HG03571 (cell line): ENCODE results near the gene FUT8.

Experiments used
- ATAC-seq: cut with Tn5 transposase; IDR thresholded peaks from one replicate; pipeline ENCODE4 v1.9.1; 2021; ENCODE audit not compliant: unreplicated experiment

The FUT8 gene

DNA sequence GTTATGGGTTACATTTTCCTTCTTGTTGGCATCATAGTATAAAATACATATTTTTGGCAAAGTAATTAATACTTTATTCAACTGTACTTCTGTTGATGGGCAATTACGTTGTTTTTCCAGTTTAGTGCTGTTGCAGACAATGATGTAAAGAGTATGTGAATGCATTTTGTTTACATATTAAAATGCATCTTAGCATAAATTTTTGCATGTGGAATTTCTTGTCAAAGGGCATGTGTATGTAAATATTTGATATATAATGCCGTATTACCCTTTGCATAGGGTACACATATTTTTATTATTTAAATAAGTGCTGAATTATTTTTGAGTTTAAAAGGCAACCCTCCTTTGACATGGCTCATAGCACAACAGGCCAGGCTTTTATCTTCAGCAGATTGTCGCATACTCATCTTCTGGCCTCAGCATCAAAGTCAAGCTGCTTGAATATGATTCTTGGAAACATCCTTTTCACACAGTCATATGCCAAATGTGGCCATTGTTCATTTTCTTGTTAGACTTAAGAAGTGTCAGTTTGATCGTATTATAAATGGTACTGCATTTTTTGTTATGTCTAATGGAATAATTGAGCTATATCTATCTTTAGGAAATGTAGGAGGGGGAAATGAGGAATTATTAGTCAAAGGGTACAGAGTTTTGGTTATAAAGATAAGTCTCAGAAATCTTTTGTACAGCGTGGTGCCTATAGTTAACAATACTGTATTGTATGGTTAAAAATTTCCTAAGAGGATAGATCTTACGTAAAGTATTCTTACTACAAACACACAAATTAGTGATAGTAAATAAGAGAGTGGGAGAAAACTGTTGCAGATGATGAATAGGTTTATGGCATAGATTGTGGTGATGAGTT is 138.5 kb downstream of the FUT8 start:
- no peak for ATAC-seq

DNA sequence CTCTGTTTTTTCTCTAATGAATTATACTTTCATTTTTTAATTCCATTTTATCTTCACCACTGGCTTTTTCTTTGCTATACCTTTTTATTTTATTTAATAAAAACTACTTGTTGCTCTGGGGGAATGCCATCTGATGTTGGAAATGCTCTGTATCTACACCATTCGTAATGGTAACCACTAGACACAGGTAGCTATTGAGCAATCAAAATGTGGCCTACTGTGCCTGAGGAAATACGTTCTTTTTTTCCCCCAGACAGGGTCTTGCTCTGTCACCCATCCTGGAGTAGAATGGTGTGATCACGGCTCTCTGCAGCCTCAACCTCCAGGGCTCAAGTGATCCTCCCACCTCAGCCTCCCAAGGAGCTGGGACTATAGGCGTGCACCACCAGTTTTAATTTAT is 140.2 kb downstream of the FUT8 start:
- ATAC-seq, result no peak

DNA sequence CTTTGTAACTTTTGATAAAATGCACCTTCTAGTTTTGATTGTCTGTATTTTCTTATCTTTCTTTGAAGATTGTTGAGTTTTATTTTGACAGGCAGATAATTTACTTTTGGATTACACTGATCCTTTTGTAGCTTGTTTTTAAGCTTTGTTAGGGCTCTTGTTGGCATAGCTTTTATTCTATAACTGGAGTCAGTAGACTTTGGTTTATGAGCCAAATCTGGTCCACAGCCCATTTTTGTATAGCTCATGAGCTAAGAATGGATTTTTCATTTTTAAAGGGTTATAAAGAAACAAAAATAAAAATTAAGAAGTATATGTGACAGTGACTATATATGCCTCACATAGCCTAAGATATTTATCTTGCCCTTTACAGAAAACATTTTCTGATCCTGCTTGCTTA is 142.3 kb downstream of the FUT8 start:
- ATAC-seq, result no peak

DNA sequence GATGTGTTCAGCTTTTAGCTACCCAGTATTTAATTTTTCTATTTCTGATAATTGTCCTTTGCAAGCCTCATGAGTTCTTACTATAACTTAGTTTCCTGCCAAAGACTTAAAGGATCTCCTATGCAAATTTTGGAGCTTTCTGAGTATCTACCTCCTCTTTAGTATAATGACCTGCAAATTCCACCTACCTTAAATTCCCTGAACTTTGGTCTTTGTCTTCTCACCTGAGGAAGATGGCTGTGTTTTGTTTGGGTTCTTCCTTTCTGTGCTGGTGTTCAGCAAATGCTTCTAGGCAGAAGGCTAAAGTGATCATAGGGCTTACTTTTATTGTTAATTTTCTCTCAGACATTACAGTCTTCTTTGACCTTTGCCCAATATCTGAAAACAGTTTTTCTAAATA is 142.8 kb downstream of the FUT8 start:
- ATAC-seq, result no peak

DNA sequence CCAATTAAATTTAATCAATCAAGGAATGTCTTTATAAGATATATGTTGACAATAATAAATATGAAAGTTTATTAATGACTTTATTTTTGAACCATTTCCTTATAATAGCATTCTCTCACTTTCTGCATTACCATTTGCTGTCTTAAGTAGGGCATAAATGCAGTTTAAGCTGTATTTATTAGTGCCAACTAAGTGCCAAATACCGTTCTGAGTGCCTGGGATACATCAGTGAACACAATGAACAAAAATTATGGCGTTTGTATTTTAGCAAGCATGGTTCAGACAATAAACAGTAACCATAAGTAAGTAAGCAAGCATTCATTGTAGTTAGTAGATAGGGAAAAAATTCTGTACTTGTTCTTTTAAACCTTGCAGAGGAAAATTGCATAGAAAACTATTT is 145.8 kb downstream of the FUT8 start:
- no peak for ATAC-seq

DNA sequence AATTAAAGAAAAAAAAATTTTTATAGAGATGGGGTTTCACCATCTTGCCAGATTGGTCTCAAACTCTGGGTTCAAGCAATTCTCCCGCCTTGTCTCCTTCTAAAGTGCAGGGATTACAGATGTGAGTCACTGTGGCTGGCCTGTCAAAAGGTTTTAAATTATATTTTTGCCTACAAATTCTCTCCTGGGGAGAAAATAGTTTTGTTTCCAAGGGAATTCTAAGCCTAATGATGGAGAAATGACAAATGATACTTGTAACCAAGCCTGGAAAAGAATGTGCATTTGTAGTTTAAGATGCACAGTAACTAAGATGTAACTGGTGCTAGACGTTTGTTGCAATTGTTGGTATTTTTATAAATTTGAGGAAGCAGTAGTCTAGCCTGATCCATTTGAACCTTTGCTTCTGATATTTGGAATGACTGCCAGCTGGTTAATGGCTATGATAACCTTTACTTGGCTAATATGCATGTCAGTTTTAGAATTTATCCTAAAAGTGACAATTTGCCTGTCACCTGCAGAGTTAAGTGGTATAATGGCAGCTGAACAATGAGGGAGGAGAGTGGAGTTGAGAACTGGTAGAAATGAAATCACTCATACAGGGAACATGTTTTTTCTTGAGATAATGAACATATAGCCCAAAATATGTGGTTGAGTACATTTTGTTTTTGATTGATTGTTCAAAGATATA is 148.0 kb downstream of the FUT8 start:
- no peak for ATAC-seq

DNA sequence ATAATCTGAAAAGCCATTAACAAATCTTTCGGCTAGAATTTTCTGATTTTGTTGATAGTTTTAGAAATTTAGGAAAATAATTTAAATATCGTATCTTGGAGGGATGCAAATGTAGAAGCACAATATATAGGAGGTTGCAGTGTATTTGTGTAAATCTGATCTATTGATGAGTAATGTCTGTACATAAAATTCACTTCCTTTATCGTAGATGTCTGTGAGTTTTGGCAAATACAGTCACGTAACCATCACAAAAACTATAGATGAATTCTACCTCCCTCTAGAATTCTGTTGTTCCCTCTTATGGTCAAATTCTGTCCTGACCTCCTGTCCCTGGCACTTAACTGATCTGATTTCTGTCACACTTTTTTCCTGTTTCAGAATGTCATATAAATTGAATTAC is 151.8 kb downstream of the FUT8 start:
- no peak for ATAC-seq

DNA sequence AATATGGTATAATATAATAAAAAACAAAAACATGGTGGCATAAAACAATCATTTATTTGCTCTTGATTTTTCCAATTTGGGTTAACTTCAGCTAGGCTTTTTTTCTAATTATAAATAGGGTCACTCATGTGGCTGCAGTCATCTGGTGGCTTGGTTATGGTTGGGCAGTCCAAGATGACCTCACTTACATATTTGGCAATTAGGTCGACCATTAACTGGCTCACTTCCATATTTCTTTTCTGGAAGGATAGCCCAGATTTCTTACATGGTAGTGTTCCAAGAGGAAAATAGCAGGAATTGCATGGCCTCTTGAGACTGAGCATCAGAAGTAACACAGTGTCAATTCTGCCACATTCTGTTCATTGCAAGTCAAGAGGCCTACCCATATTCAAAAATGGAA is 153.4 kb downstream of the FUT8 start:
- ATAC-seq, result no peak

DNA sequence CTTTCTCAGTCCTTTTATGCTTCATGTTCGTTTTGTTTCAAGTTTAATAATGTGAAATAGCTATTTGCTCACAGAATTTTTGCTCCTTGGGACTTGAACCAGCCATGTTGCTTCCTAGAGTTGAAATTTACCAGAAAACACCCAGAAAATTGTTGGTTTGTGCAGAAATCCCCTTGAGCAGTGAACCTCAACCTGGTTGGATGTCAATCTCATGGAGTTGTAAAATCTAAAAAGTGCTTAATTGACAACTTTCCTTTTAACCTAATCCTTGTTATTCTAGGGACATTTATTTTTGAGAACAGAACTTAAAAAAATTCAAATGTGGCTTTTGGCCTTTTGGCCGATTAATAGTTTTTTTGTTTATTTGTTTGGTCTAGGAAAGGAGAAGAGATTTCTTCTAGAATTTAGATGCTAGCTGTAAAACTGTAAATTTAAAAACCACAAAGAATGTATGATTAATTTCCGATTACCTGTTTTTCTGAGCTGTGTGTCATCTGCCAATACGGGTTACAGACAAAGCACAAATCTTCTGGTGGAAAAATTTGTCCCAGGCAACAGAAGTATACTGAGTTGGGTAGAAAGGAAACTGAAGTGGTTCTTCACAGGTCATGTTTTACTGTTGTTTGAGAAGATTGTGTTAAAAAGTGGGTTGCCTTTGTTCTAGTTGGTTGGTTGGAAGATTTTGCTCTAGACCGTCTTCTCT is 154.4 kb downstream of the FUT8 start:
- no peak for ATAC-seq

DNA sequence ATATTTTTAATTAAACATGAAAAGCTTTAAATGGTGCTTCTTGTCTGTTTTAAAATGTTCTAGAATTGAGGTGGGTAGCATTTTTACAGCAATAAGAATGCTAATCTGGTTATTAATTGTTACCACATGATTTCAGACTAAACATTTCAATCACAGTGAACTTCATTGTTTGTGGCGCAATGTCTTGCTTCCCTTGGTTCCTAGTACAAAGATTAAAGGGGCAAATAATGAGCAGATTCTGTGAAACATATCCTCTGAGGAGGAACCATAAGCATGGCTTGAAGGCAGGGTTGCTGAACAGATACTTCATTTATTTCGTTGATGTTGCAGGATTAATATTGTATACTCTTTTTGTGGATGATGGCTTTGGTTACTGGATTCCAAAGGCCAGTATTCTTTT is 162.1 kb downstream of the FUT8 start:
- no peak for ATAC-seq

DNA sequence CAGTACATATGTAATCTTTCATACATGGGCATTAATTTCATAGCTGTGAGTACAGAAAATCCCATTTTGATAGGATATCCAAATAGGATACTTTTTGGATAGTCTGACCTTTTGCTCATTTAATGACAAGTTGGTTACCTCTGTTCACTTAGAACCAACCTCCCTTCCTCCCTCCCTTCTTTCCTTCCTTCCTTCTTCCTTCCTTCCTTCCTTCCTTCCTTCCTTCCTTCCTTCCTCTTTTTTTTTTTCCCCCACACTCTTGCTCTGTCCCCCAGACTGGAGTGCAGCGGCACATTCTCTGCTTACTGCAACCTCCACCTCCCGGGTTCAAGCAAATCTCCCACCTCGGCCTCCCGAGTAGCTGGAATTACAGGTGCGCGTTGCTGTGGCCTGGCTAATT is 162.9 kb downstream of the FUT8 start:
- ATAC-seq, result no peak

DNA sequence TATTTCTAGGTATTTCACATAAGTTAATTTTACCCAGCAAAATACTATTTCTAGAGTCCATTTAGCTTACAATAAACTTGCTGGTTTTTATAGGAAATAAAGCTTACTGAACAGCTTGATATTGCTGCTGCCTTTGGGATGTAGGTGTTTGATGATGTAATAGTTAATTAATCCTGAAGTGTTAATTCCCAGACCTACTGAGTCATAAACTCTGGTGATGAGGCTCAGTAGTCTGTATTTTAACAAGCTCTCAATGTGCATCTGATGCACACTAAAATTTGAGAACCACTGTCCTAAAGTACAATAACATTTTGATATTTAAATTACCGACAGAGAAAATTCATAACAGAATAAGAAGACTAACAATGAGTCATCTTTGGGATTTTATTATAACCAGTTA is 168.4 kb downstream of the FUT8 start:
- no peak for ATAC-seq

DNA sequence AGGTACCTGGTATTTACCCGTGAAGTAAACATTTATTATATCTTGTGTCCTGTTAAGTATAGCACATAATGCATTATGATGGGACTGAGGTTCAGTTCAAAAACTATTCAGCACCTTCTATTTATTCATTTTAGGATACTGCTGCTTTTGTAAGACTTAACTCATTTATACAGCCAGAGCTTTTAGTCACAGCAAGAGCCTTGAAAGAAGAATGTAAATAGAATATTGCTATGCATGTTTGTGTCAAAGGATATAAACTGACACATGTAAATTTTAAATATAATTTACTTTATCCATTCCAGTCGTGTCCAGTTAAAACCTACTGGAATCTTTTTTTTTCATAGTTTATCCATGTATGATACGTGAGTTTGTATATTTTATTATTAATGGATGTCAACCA is 168.8 kb downstream of the FUT8 start:
- no peak for ATAC-seq

DNA sequence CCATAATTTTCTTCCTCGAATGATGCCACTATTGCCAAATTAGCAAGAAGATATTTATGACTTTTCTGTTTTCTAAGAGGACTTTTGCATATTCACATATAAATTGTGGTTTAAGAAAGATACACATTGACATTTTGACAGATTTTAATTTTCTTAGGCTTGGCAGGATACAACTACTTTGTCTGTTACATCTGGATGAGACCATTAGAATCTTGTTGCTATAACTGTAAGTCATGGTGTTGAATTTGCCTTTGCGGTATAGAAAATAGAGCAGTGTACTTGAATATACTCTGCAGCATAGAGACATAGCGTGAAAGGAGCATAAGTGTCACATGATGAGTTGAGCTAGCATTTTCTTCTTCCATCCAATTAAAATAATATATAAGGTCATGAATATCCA is 169.3 kb downstream of the FUT8 start:
- no peak for ATAC-seq

DNA sequence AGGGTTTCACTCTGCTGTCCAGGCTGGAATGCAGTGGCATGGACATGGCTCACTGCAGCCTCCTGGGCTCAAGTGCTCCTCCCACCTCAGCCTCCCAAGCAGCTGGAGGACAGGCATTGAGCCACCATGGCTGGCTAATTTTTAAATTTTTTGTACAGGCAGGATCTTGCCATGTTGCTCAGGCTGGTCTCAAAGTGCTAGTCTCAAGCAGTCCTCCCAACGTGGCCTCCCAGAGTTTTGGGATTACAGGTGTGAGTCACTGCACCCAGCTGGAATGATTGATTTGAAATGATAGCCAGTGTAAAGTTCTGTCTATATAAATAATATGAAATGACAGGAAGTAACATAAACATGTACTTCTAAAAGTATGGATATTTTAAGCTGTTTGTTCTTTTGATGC is 172.7 kb downstream of the FUT8 start:
- no peak for ATAC-seq

DNA sequence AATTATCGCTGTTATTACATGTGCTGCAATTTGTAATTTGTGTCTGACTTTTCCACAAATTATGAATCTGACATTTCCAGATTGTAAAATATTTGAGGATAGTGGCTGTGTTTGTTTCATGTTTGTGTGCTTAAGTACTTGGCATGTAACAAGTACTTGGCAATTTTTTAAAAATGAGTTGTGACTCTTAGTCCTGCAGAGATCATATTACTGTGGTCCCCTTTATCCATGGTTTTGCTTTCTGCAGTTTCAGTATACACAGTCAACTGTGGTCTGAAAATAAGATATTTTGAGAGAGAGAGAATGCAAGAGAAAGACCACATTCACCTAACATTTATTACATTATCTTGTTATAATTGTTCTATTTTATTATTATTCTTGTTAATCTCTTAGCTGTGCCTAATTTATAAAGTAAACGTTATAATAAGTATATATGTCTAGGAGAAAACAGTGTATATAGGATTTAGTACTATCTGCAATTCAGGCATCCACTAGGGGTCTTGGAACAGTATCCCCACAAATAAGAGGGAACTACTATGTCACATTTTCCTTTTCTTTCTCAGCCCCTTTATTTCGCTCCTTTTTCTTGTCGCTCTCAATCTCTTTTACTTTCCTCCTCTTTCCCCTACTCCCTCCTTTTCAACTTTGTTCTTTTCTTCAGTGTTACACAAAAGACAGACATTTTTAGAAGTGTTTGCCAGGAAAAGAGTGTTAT is 176.1 kb downstream of the FUT8 start:
- no peak for ATAC-seq

DNA sequence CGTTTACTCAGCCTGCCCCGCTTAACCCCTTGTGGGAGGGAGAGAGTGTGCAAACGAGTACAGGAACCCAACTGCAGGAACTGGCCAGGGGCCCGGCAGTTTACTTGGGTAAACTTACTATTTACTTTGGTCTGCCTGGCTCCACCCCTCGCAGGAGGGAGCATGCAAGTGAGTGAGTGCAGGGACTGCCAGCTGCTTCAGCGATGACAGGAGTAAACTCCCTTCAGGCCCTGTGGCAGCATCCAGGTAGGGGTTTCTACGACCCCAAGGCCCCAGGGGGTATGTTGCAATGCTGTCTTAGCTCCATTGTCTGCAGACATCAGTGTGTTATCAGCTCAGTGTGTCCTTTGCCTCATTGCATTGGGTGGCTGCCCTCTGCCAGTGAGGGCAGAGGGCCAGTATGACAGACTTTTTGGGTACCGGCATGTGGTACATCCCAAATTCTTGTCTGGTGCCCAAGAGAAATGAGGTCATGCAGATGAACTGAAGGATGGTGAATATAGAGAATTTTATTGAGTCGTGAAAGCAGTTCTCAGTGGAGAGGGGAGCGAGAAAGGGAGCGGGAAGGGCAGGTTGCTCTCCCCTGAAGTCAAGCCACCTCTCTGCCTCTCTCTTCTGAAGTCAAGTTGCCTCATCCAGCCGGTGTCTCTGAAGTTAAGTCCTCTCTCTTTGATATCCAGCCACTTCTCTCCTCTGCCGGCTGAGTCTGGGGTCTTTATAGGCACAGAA is 181.8 kb downstream of the FUT8 start:
- no peak for ATAC-seq

DNA sequence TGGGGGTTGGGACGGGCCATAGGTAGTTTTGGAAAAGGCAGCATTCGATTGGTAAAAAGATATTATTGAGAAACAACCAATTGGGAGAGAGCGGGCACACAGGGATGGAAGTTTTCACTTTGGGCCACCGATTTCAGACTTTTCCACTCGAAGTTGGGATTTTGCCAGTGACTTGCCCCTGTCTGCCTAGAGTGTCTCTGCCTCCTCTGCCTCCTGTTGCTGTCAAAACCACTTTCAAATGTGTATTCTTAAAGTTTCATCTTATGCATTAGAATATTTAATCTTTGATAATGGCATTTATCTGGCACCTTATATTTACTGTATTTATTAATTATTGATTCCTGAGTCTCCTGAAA is 182.3 kb downstream of the FUT8 start:
- ATAC-seq, result no peak

DNA sequence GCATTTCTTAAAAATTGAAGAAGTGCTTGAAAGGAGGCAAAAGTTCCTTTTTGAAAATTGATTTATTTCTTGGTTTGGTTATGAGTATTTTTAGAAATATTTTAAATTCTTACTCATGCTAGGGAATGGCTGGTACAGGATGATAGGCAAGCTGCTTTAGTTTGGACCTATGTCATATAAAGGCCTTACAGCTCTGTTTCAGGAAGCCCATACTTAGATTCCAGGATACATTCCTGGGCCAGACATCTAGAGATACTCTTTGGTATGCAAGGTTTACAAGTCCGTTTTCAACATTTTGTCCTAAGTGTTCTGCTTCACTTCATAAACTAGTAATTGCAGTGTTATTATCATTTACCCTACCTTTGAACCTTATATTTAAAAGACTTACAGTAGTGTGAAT is 186.8 kb downstream of the FUT8 start:
- no peak for ATAC-seq

DNA sequence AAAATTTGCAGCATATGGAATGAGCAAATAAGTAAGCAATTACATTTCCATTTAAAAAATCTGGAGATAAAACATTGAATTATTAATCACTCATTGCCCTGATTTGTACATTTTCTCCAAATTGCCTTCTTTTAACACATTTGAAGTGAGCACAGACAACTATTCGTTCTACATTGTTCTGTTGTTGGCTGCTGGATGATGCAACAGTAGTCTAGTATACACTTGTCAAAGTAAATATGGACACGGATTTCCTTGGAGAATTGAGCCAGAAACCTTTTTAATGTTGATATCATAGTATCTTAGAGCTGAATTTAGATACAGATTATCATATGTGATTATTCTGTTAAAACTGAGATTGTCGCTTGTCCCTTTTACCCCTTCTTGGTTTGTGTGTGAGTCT is 188.2 kb downstream of the FUT8 start:
- no peak for ATAC-seq

DNA sequence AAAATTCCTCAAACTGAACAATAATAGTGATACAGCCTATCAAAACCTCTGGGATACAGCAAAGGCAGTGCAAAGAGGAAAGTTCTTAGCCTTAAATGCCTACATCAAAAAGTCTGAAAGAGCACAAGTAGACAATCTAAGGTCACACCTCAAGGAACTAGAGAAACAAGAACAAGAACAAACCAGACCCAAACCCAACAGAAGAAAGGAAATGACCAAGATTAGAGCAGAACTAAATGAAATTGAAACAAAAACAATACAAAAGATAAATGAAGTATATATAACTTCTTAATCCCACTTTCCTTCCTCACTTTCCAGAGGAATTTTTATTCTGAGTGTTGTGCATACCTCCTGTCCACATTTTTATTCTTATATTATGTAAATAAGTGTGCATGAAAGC is 192.0 kb downstream of the FUT8 start:
- no peak for ATAC-seq
